GM12878 (cell line): ENCODE results near the gene PRKN. TPM values are rescaled to one million over a fixed set of nuclear protein-coding genes. Genes with fewer than 3 reads are reported as not detected.

Experiments used
- ATAC-seq: fragments of 200-7000 bp; cut with Tn5 transposase; 3 replicates; pipeline ENCODE4 v1.9.1; 2020; ENCODE audit warnings: mild to moderate bottlenecking, moderate library complexity
- BruUV-seq: library from RNA; stranded (reverse); fragments of 400-500 nt; replicated peaks from 2 replicates; lab custom pipeline; 2021; lab: Mats Ljungman, UMichigan
- CTCF ChIA-PET: fragments of 300-600 bp; sonication (Branson Sonifier 250); formaldehyde crosslinking; extraction: SDS; loops from one replicate; lab custom pipeline; 2021; ENCODE audit warnings: inconsistent platforms; lab: Yijun Ruan, JAX
- POLR2A ChIA-PET: fragments of 350-600 bp; formaldehyde crosslinking; extraction: SDS; loops from one replicate; lab custom pipeline; 2021; ENCODE audit warnings: inconsistent platforms; lab: Charles Lee
- RAD21 ChIA-PET: fragments of 300-600 bp; sonication (Branson Sonifier 250); formaldehyde crosslinking; loops from one replicate; lab custom pipeline; 2023; ENCODE audit warnings: antibody characterized with exemption; ENCODE audit not compliant: unreplicated experiment; lab: Charles Lee
- SMC1A ChIA-PET: fragments of 300-600 bp; sonication (Branson Sonifier 250); formaldehyde crosslinking; loops from one replicate; lab custom pipeline; 2023; ENCODE audit not compliant: unreplicated experiment, uncharacterized antibody; lab: Charles Lee
- DNase-seq: peaks from one replicate; pipeline ENCODE4 v3.0.0-alpha.2; 2011; ENCODE audit warnings: low read depth, low spot score
- FAIRE-seq: peaks from 3 replicates; lab custom pipeline; 2011; peaks lifted over from hg19 to GRCh38; lab: Jason Lieb, UNC
- H2AFZ ChIP-seq: 2 replicates; pipeline ENCODE4 v1.6.0; 2011; ENCODE audit warnings: low read depth, low read length, control low read depth; ENCODE audit not compliant: control insufficient read depth
- H3K27ac ChIP-seq: 2 replicates; pipeline ENCODE4 v1.5.1; 2011; ENCODE audit warnings: control low read depth; ENCODE audit not compliant: control insufficient read depth, insufficient read depth
- H3K27me3 ChIP-seq, 2 experiments: replicated peaks in 1 of 2; 2 replicates each; pipeline versions ENCODE4 v1.6.0 to v1.6.1; 2011; ENCODE audit warnings: low read length in 1 of 2; ENCODE audit not compliant: control insufficient read depth in 2 of 2, insufficient read depth in 2 of 2
- H3K36me3 ChIP-seq, 2 experiments: 2 replicates each; pipeline ENCODE4 v1.5.1; 2011; ENCODE audit warnings: low read length in 1 of 2; ENCODE audit not compliant: control insufficient read depth in 2 of 2, insufficient read depth in 2 of 2
- H3K4me1 ChIP-seq: 2 replicates; pipeline ENCODE4 v1.6.1; 2011; ENCODE audit warnings: mild to moderate bottlenecking, low read length, moderate library complexity, mixed read lengths; ENCODE audit not compliant: control insufficient read depth, insufficient read depth
- H3K4me2 ChIP-seq: 2 replicates; pipeline ENCODE4 v1.6.0; 2011; ENCODE audit warnings: control low read depth; ENCODE audit not compliant: control insufficient read depth, insufficient read depth
- H3K4me3 ChIP-seq: fragments of 200-600 bp; sonication (generic); 2 replicates; pipeline ENCODE4 v1.5.1; 2016
- H3K79me2 ChIP-seq: 2 replicates; pipeline ENCODE4 v1.6.0; 2011; ENCODE audit warnings: low read length; ENCODE audit not compliant: control insufficient read depth, insufficient read depth
- H3K9ac ChIP-seq: 2 replicates; pipeline ENCODE4 v1.8.0; 2011; ENCODE audit warnings: low read length, control low read depth, mixed read lengths; ENCODE audit not compliant: control insufficient read depth, insufficient read depth
- H3K9me3 ChIP-seq: replicated peaks from 3 replicates; pipeline ENCODE4 v1.5.1; 2011; ENCODE audit warnings: mild to moderate bottlenecking, low read length; ENCODE audit not compliant: control insufficient read depth, insufficient read depth
- H4K20me1 ChIP-seq: 2 replicates; pipeline ENCODE4 v1.6.0; 2011; ENCODE audit not compliant: control insufficient read depth, insufficient read depth
- GABPA ChIP-seq: IDR thresholded peaks from 2 replicates; pipeline ENCODE4 v1.6.1; 2014; ENCODE audit warnings: antibody characterized with exemption, low read depth, mild to moderate bottlenecking, inconsistent platforms
- IKZF1 ChIP-seq: fragments of 450-650 bp; conservative IDR thresholded peaks from 2 replicates; pipeline ENCODE4 v1.6.1; 2017; ENCODE audit warnings: antibody characterized with exemption, mild to moderate bottlenecking
- JUNB ChIP-seq: IDR thresholded peaks from 2 replicates; pipeline ENCODE4 v1.6.1; 2016; ENCODE audit warnings: antibody characterized with exemption, mild to moderate bottlenecking
- MXI1 ChIP-seq: fragments of 150-350 bp; IDR thresholded peaks from 2 replicates; pipeline ENCODE4 v1.6.1; 2011; ENCODE audit warnings: low read depth, mild to moderate bottlenecking, inconsistent platforms, low read length, improper control_type of control experiment
- NFYB ChIP-seq: IDR thresholded peaks from 2 replicates; pipeline ENCODE4 v1.6.1; 2011; ENCODE audit warnings: low read depth, mild to moderate bottlenecking, low read length, improper control_type of control experiment, moderate library complexity; ENCODE audit not compliant: insufficient read depth
- NR2C1 ChIP-seq: fragments of 450-650 bp; IDR thresholded peaks from 2 replicates; pipeline ENCODE4 v1.6.1; 2017; ENCODE audit warnings: antibody characterized with exemption, mild to moderate bottlenecking, moderate library complexity
- POU2F2 ChIP-seq: IDR thresholded peaks from 3 replicates; pipeline ENCODE4 v1.6.1; 2011; ENCODE audit warnings: low read depth, mild to moderate bottlenecking, low read length, borderline replicate concordance
- RAD51 ChIP-seq: fragments of 450-650 bp; IDR thresholded peaks from 2 replicates; pipeline ENCODE4 v1.6.1; 2016; ENCODE audit warnings: moderate library complexity, mild to moderate bottlenecking, inconsistent platforms
- ZNF217 ChIP-seq: fragments of 450-650 bp; IDR thresholded peaks from 2 replicates; pipeline ENCODE4 v1.6.1; 2017; ENCODE audit warnings: antibody characterized with exemption, mild to moderate bottlenecking
- ZNF274 ChIP-seq: IDR thresholded peaks from one replicate; pipeline ENCODE4 v1.8.0; 2011; ENCODE audit not compliant: insufficient read length, insufficient read depth
- ZZZ3 ChIP-seq: IDR thresholded peaks from 2 replicates; pipeline ENCODE4 v1.6.1; 2011; ENCODE audit warnings: low read depth; ENCODE audit not compliant: control insufficient read depth, insufficient read length
- WGBS: methylation state at CpG from one replicate; pipeline ENCODE4 v1.1.6; 2016; ENCODE audit warnings: low lambda C conversion rate; ENCODE audit not compliant: insufficient replicate concordance, insufficient coverage; ENCODE audit errors: missing lambda C conversion rate; 5-methylcytosine and 5-hydroxymethylcytosine counted together
- in situ Hi-C: fragments of 300-500 bp; cut with MboI; formaldehyde crosslinking; loops from 9 replicates; pipeline ENCODE4 v1.14.3; 2018; ENCODE audit warnings: mixed read lengths
- intact Hi-C: fragments of 100-400 bp; cut with micrococcal nuclease; formaldehyde crosslinking; loops from one replicate; pipeline ENCODE4 v1.14.2; 2022; ENCODE audit not compliant: unreplicated experiment
- polyA plus RNA-seq, 11 experiments: library from polyadenylated mRNA; depleted of rRNA in 4 of 11; unstranded in 6 of 11; stranded (reverse) in 5 of 11; fragments of >200 nt; fragmentation: Nextera tagmentation in 4 of 11; fragmentation: Illumina TruSeq in 1 of 11; extraction: Ambion mirVana in 4 of 11; extraction: Trizol in 1 of 11; gene quantifications; 1 replicate in 1 of 11; 2 replicates in 10 of 11; pipeline versions ENCODE4 v1.2.1 to v1.2.3, GENCODE V29; 2011 to 2016; ENCODE audit warnings: inconsistent platforms in 2 of 11, missing spikeins in 2 of 11, low read depth in 1 of 11
- total RNA-seq, 4 experiments: library from RNA; depleted of rRNA in 3 of 4; stranded (reverse); fragments of >200 nt in 3 of 4; fragmentation: Illumina TruSeq in 1 of 4; extraction: Trizol in 1 of 4; gene quantifications; 2 replicates each; pipeline versions ENCODE4 v1.2.1 to v1.2.3, GENCODE V29; 2013 to 2021
- TF ChIP-seq, protein P1 (sequence below): fragments of 450-650 bp; IDR thresholded peaks from 2 replicates; pipeline ENCODE4 v1.6.1; 2016; ENCODE audit warnings: mild to moderate bottlenecking

Gene PRKN
- total and polyA plus RNA-seq, 10 of the 15 experiments (the other 5 are each of a cell fraction or from before 2014, with no cell fraction given), result 0.06 to 0.09 TPM; not detected in 8

DNA sequence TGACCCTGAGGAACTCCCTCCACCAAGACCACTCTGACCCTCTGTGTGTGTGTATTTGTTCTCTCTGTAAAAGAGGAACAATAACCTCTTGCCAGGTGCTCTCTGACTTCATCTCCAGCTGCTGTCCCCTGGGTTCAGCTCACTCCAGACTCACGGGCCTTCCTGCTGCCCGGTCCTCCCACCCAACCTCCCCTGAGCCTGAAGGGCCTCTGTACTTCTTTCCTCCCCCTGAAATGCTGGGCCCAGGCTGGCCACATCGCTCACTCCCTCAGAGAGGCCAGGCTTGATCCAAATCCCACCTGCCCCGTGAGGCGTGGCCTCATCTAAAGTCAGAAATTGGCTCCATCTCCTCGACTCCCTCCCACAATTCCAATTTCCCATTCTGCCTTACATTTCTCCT is 202.4 kb downstream of the PRKN start:
- H3K4me3 ChIP-seq, result no peak overlapping the region
- RAD21 ChIA-PET, result no interaction called here
- SMC1A ChIA-PET, result no interaction called here
- intact Hi-C loops, result no loop called here
- H2AFZ ChIP-seq, result no peak overlapping the region
- H3K27me3 ChIP-seq, result no peaks in the 10 kb centered on the region; a peak in 1 of 4 replicates
- H3K9ac ChIP-seq, result no peak overlapping the region
- FAIRE-seq (no peak), DNase-seq (no peak), ATAC-seq (no peak)
- POLR2A ChIA-PET, result no interaction called here
- H3K79me2 ChIP-seq, result no peaks in the 10 kb centered on the region
- no peak overlapping the region for H3K4me2 ChIP-seq
- no peak overlapping the region for H3K27ac ChIP-seq
- H3K9me3 ChIP-seq, result no peaks in the 10 kb centered on the region
- TF ChIP-seq JUNB (no peak), NFYB (no peak), ZNF274 (no peak), POU2F2 (no peak), MXI1 (no peak), ZZZ3 (no peak), ZNF217 (no peak), GABPA (no peak)
- CTCF ChIA-PET, result no interaction called here
- in situ Hi-C loops, result no loop called here
- 42% methylated on average over 4 of the region's 6 CpGs for WGBS
- BruUV-seq, result no TSS peak
- no peaks in the 10 kb centered on the region for H4K20me1 ChIP-seq
- no peaks in the 10 kb centered on the region for H3K4me1 ChIP-seq
- H3K36me3 ChIP-seq, result no peaks in the 10 kb centered on the region

DNA sequence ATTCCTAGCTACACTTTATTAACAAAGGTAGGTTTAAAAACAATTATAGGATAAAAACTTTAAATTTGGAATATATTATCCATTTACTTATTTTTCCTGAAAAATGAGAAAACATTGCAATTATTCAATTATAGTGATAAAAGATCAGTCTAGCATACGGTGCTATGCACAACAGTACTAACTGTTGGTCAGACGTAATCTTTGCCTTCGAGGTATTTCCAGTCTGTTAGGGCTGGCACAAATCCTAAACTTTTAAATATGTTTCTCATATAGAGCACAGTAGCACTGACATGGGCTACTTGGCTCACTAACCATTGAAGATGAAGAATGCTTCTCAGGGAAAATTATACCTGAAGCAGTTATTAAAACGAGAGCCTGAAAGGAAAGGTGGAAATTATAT is 214.8 kb downstream of the PRKN start:
- in situ Hi-C loops (no loop called here), intact Hi-C loops (no loop called here)
- no peak for TF ChIP-seq RAD51
- TF ChIP-seq, protein P1, sequence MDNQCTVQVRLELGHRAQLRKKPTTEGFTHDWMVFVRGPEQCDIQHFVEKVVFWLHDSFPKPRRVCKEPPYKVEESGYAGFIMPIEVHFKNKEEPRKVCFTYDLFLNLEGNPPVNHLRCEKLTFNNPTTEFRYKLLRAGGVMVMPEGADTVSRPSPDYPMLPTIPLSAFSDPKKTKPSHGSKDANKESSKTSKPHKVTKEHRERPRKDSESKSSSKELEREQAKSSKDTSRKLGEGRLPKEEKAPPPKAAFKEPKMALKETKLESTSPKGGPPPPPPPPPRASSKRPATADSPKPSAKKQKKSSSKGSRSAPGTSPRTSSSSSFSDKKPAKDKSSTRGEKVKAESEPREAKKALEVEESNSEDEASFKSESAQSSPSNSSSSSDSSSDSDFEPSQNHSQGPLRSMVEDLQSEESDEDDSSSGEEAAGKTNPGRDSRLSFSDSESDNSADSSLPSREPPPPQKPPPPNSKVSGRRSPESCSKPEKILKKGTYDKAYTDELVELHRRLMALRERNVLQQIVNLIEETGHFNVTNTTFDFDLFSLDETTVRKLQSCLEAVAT, result no peak
- no peak for TF ChIP-seq IKZF1
- no peak for TF ChIP-seq NR2C1
- FAIRE-seq, result no peak
- SMC1A ChIA-PET, result interaction anchor here (0.6 kb wide), 1 partner anchor 247 kb away, joined by 3 read pairs; no protein-coding TSS in a partner anchor
- POLR2A ChIA-PET, result no interaction called here
- no peak overlapping the region for H3K9ac ChIP-seq
- WGBS, result 12% methylated on average over 4 of the region's 4 CpGs
- no peak for ATAC-seq
- H3K27me3 ChIP-seq, result no peaks in the 10 kb centered on the region
- H2AFZ ChIP-seq, result no peak overlapping the region
- no peak overlapping the region for H3K4me3 ChIP-seq
- CTCF ChIA-PET, result no interaction called here
- RAD21 ChIA-PET, result no interaction called here
- H3K4me1 ChIP-seq, result no peaks in the 10 kb centered on the region
- H4K20me1 ChIP-seq, result no peaks in the 10 kb centered on the region
- no peaks in the 10 kb centered on the region for H3K9me3 ChIP-seq
- H3K4me2 ChIP-seq, result no peak overlapping the region
- no TSS peak for BruUV-seq
- no peak overlapping the region for H3K27ac ChIP-seq
- H3K36me3 ChIP-seq, result no peaks in the 10 kb centered on the region
- no peak for DNase-seq
- no peaks in the 10 kb centered on the region for H3K79me2 ChIP-seq
